Heart right ventricle (tissue), 16 donors: ENCODE data around the gene ECD. TPM values are rescaled to one million over a fixed set of nuclear protein-coding genes. Genes with fewer than 3 reads are reported as not detected.

Experiments
- ATAC-seq, 8 donors: fragments of 200-7000 bp; cut with Tn5 transposase; one replicate each; pipeline ENCODE4 v1.9.1; 2020; ENCODE audit warnings: mild to moderate bottlenecking in 8 of 8, moderate library complexity in 8 of 8, moderate number of reproducible peaks in 1 of 8
- DNase-seq, 2 donors: peaks; one replicate each; pipeline ENCODE4 v3.0.0-alpha.2; 2020
- H3K27ac ChIP-seq, 10 donors: fragments of 200-600 bp; sonication (generic) in 2 of 10; one replicate each; pipeline versions ENCODE4 v1.5.0 to v1.8.0; 2020 to 2022; ENCODE audit warnings: mild to moderate bottlenecking in 3 of 10
- H3K27me3 ChIP-seq, 7 donors: fragments of 200-600 bp; one replicate each; pipeline ENCODE4 v1.8.0; 2021 to 2022; ENCODE audit warnings: mild to moderate bottlenecking in 2 of 7
- H3K36me3 ChIP-seq, 9 donors: fragments of 200-600 bp; sonication (generic) in 1 of 9; one replicate each; pipeline versions ENCODE4 v1.5.0 to v1.8.0; 2020 to 2022; ENCODE audit warnings: mild to moderate bottlenecking in 2 of 9
- H3K4me1 ChIP-seq, 9 donors: fragments of 200-600 bp; sonication (generic) in 1 of 9; one replicate each; pipeline versions ENCODE4 v1.5.0 to v1.8.0; 2020 to 2022; ENCODE audit warnings: mild to moderate bottlenecking in 4 of 9
- H3K4me3 ChIP-seq, 10 donors: fragments of 200-600 bp; sonication (generic) in 2 of 10; one replicate each; pipeline versions ENCODE4 v1.5.0 to v1.8.0; 2020 to 2022; ENCODE audit warnings: mild to moderate bottlenecking in 7 of 10, moderate library complexity in 2 of 10
- H3K9me3 ChIP-seq, 11 donors: fragments of 200-600 bp in 10 of 11; sonication (generic) in 2 of 11; one replicate each; pipeline versions ENCODE4 v1.5.0 to v1.8.0; 2013 to 2022; ENCODE audit warnings: mild to moderate bottlenecking in 2 of 11, control low read depth in 1 of 11, moderate library complexity in 1 of 11
- CTCF ChIP-seq, 9 donors: fragments of 200-600 bp; sonication (generic) in 2 of 9; IDR thresholded peaks; one replicate each; pipeline versions ENCODE4 v1.5.0 to v1.8.0; 2021 to 2022; ENCODE audit warnings: antibody characterized with exemption in 9 of 9, mild to moderate bottlenecking in 5 of 9, moderate library complexity in 1 of 9
- WGBS, 2 donors: extraction: QIAGEN DNeasy Blood & Tissue Kit; methylation state at CpG; one replicate each; pipeline ENCODE4 v1.1.7; 2013; ENCODE audit warnings: inconsistent platforms in 1 of 2; 5-methylcytosine and 5-hydroxymethylcytosine counted together
- intact Hi-C, 10 donors: fragments of 100-400 bp; cut with DNase I; formaldehyde crosslinking; loops; one replicate each; pipeline versions ENCODE4 v1.11.1 to v1.14.2; 2022
- polyA plus RNA-seq, 2 donors: library from polyadenylated mRNA; stranded (reverse); fragments of 200-250 nt; gene quantifications; one replicate each; pipeline ENCODE4 v1.2.3, GENCODE V29; 2013
- total RNA-seq, 10 donors: library from RNA; stranded (reverse); fragmentation: NEBNext Ultra II Directional in 3 of 10; extraction: Animal tissue kit (Norgen Biotek cat#: 25700) in 3 of 10; gene quantifications; one replicate each; pipeline versions ENCODE4 v1.2.1 to v1.2.4, GENCODE V29; 2021 to 2023
- donor health status: Arrhythmogenic right ventricular cardiomyopathy.
- donor health status: ischemic (EF 13 %, LVEDD 7.1; RV severe dilation, severe dysfunction).
- donor health status: healthy with polysubstance abuse.
- donor health status: DM: no; HTN: yes; CAD: no.
- donor health status: DM: no; HTN: no; CAD: no.
- donor health status: ischemic (EF 25% LVEDD 6.9; RV normal size, moderate dysfunction).
- donor health status: ischemic (EF 25% LVEDD 5.7; RV mildly dilated, moderate dysfunction).
- donor health status: healthy.
- donor health status: DM: yes; HTN: yes; CAD: no.
- donor health status: Ischemic cardiomyopathy.
- donor health status: ischemic (EF 35%, LVEDD 5.7; RV mildly dilated, moderate dysfunction).
- donor health status: nonischemic (EF 11% LVEDD 7.7; RV severe dilation, severe dysfunction).
- donor health status: DM: yes; HTN: yes; CAD: no.
- donor health status: PGD.
- donor health status: ischemic (EF 29% LVEDD 5.4; RV normal size, mild dysfunction).
- donor health status: nonischemic (EF 23%, LVEDD 6.1; RV moderate dilation, normal function).

ECD gene
- total and polyA plus RNA-seq, 12 donors = 5.8 to 22.9 (median 18.2) TPM

- DNase-seq (no peak), ATAC-seq (no peak)
- H3K4me1 ChIP-seq = no peaks in the 10 kb centered on the region
- no peaks in the 10 kb centered on the region for H3K9me3 ChIP-seq
- no peak overlapping the region for H3K27ac ChIP-seq
- WGBS, 2 donors = 32 to 61% methylated on average over 2 of the region's 2 CpGs
- no peaks in the 10 kb centered on the region for H3K27me3 ChIP-seq
- H3K4me3 ChIP-seq = no peak overlapping the region
- H3K36me3 ChIP-seq = peaks cover 0 to 100% (median 90%) of the 10 kb centered on the region in 9 donors
- intact Hi-C loops = loop anchor here in 1 of 10 donors (10.0 kb wide), 1 partner anchor 104 kb away; no protein-coding TSS in a partner anchor
- no peak for TF ChIP-seq CTCF (IDR thresholded peaks at IDR 0.05)
Measured at GRCh38 chr10:73139251-73139650, 28.6 kb downstream of the ECD start.

DNA sequence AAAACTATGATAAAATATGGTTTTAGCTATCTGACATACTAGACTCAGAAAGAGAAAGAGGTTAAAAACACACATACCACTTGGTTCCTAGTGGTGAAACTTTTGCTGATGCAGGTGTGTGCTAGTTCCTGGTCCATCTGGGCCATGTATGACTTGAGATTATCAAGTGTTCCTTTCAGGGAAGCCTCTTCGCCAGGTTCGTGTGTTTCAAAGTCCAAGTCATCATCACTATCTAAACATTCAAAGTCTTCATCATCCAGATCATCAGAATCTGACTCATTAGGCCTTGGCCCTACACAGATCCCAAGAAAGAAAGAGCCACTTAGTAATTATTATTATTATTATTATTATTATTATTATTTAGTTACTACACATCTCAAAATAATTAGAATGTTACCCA, 31.2 kb downstream of the ECD start:
- Histone ChIP-seq H3K4me1 (peaks cover 0 to 12% (median 0%) of the 10 kb centered on the region in 9 donors), H3K9me3 (no peaks in the 10 kb centered on the region), H3K27me3 (no peaks in the 10 kb centered on the region), H3K4me3 (no peak overlapping the region), H3K36me3 (peaks cover 0 to 100% (median 84%) of the 10 kb centered on the region in 9 donors), H3K27ac (no peak overlapping the region)
- ATAC-seq (no peak), DNase-seq (no peak)
- 87 to 91% methylated on average over 2 of the region's 2 CpGs for WGBS, 2 donors
- intact Hi-C loops = loop anchor here in 1 of 10 donors (10.0 kb wide), 1 partner anchor 102 kb away; no protein-coding TSS in a partner anchor
- no peak for TF ChIP-seq CTCF (IDR thresholded peaks at IDR 0.05)

DNA sequence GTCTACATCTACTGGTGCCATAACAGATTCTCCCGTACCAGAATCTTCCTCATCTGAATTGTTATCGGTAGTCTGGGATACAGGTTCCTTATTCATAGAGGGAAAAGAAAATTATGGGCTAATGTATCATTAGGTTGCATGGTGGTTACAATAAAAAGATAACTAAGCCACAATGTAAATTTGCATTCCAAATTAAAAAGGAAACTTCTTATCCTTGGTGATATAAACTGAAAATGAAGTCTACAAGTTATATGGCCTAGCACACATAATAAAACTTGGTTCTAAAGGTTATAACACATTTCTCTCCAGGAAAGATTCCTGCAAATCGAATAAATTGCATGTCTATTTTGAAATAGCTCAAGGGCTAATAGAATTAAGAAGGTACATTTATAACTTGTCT, 33.1 kb downstream of the ECD start:
- peaks cover 0 to 15% (median 0%) of the 10 kb centered on the region in 9 donors for H3K4me1 ChIP-seq
- intact Hi-C loops = loop anchor here in 1 of 10 donors (10.0 kb wide), 1 partner anchor 100 kb away; no protein-coding TSS in a partner anchor
- ATAC-seq (no peak), DNase-seq (no peak)
- H3K4me3 ChIP-seq = no peak overlapping the region
- TF ChIP-seq CTCF (IDR thresholded peaks at IDR 0.05) = no peak
- H3K27ac ChIP-seq = no peak overlapping the region
- 93 to 97% methylated on average over 3 of the region's 3 CpGs for WGBS, 2 donors
- H3K36me3 ChIP-seq = peaks cover 0 to 100% (median 83%) of the 10 kb centered on the region in 9 donors
- no peaks in the 10 kb centered on the region for H3K9me3 ChIP-seq
- no peaks in the 10 kb centered on the region for H3K27me3 ChIP-seq

DNA sequence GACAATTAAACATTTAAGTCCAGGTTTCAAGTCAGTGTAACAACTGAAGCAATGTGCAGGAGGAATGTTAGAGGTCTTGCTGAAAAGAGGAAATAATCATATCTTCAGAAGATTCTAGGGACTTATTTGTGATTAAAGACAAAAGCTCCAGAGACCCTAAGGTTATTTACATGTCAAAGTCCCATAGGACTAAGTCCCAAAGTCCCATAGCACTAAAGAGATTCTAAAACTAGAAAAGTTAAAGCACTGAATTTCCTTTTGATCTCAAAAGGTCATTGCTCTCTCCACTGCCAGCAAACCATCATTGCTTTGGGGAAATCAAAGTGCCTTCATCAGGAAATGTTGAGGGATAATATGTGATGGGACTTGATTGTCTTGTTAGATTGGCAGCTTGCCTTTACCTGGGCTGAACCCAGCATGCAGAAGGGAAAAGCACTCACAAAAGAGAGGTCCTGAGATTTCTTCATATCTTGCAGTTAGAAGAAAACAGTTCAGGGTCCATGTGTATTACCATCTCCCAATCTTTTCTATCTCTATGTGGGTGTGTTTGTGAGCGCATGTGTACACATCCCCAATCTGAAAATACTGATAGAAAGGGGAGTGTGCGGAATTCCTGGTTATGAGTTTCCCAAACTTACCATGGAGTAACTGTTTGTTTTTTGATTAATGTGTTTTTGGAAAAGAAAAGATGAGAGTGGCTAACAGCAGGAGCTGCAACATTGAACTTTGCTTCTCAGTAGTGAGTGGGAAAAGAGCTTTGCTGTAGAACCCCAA, 35.7 kb downstream of the ECD start:
- no peak for ATAC-seq
- intact Hi-C loops = loop anchor here in 1 of 10 donors (10.0 kb wide), 1 partner anchor 97 kb away; no protein-coding TSS in a partner anchor
- WGBS, 2 donors = 93 to 97% methylated on average over 2 of the region's 2 CpGs

More for the DNA sequence above, 35.7 kb downstream of the ECD start:
- Histone ChIP-seq H3K4me3 (no peak overlapping the region), H3K27me3 (no peaks in the 10 kb centered on the region), H3K4me1 (peaks cover 0 to 15% (median 0%) of the 10 kb centered on the region in 9 donors), H3K27ac (no peak overlapping the region), H3K9me3 (no peaks in the 10 kb centered on the region), H3K36me3 (peaks cover 0 to 100% (median 66%) of the 10 kb centered on the region in 9 donors)
- no peak for TF ChIP-seq CTCF (IDR thresholded peaks at IDR 0.05)
- no peak for DNase-seq
